ENCODE measurements around the gene SERGEF. TPM values are rescaled to one million over a fixed set of nuclear protein-coding genes. Genes with fewer than 3 reads are reported as not detected.
"Not testable (repeated sequence)": the region's sequence is repeated elsewhere in the genome, so short reads cannot be mapped to it uniquely, and the experiment has no call there.

The SERGEF gene
- total and polyA plus RNA-seq, 2 experiments from 2014 or later, result 18.3 to 23.2 TPM

DNA sequence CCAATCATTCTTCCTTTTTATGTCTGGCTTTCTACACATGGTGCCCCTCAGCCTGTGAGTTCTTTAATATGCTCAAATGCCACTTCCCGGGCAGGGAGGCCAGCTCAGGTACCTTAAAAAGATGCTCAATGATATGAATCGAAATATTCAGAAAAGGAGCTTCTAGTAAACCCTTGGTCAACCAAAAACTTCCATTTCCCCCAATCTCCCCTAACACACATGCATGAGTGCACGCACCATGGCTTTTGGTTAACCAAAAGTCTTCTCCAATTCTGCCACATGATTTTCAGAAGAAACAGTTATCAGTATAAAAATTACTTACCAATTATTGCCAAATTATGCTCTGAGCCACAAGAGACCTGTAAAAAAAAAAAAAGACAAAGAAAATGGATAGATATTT lies 135.0 kb downstream of the SERGEF start:
- no peak for TF ChIP-seq EZH2phosphoT487 (IDR thresholded peaks at IDR 0.05; ENCODE audit: insufficient read depth, low read depth)
- no peak for TF ChIP-seq EZH2 (IDR thresholded peaks at IDR 0.05; ENCODE audit: insufficient read depth, poor library complexity, severe bottlenecking)
- H4K20me1 ChIP-seq (ENCODE audit: insufficient read depth), result no peaks in the 10 kb centered on the region
- no peaks in the 10 kb centered on the region for H3K36me3 ChIP-seq (ENCODE audit: low read depth)
- no peaks in the 10 kb centered on the region for H3F3A ChIP-seq (ENCODE audit: insufficient read depth)
- in situ Hi-C loops (cut with MboI), result no loop called here
- whole genome bisulfite sequencing, 2 experiments (ENCODE audit: low coverage in 1 of 2, low lambda C conversion rate in 2 of 2, missing lambda C conversion rate in 2 of 2), result 81 to 89% methylated on average over 3 of the region's 3 CpGs
- no peaks in the 10 kb centered on the region for H3K9me3 ChIP-seq (ENCODE audit: low read depth)
- no peaks in the 10 kb centered on the region for H3K79me2 ChIP-seq (ENCODE audit: insufficient read depth)
- H3K27ac ChIP-seq, result no peak overlapping the region
- H3K9me2 ChIP-seq (ENCODE audit: insufficient read depth), result no peaks in the 10 kb centered on the region
- H2AFZ ChIP-seq, result no peak overlapping the region
- H3K4me2 ChIP-seq (ENCODE audit: unreplicated experiment), result no peak overlapping the region
- H3K27me3 ChIP-seq (replicated peaks; ENCODE audit: insufficient read depth), result no peaks in the 10 kb centered on the region
- H3K9ac ChIP-seq, result no peak overlapping the region
- H3K4me1 ChIP-seq (ENCODE audit: insufficient read depth), result no peaks in the 10 kb centered on the region
- no peak for DNase-seq
- H3K4me3 ChIP-seq, result no peak overlapping the region

DNA sequence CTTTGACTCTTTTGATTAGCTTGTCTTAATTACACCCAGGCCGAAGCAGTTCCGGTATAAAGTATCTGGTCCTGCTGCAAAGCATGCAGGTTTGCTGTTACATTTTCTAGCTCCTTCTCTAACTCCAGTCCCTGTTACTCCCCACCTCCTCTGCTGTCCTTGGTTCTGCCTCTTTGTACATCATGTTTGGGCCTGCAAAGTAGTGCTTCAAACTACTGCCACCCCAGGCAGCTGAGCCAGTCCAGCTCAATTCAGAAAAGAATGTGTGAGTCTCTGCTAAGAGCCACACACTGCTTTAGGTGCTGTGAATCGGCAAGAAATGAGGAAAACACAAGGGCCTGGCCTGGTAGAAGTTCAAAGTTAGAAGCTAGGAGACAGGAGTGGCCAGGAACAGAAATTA lies 136.0 kb downstream of the SERGEF start:
- H3K36me3 ChIP-seq (ENCODE audit: low read depth), result no peaks in the 10 kb centered on the region
- DNase-seq, result no peak
- H3K9me3 ChIP-seq (ENCODE audit: low read depth), result no peaks in the 10 kb centered on the region
- in situ Hi-C loops (cut with MboI), result no loop called here
- no peak overlapping the region for H3K9ac ChIP-seq
- H2AFZ ChIP-seq, result no peak overlapping the region
- H3K9me2 ChIP-seq (ENCODE audit: insufficient read depth), result no peaks in the 10 kb centered on the region
- H3K79me2 ChIP-seq (ENCODE audit: insufficient read depth), result no peaks in the 10 kb centered on the region
- no peak overlapping the region for H3K4me3 ChIP-seq
- TF ChIP-seq EZH2 (IDR thresholded peaks at IDR 0.05; ENCODE audit: insufficient read depth, poor library complexity, severe bottlenecking), result no peak
- no peak for TF ChIP-seq EZH2phosphoT487 (IDR thresholded peaks at IDR 0.05; ENCODE audit: insufficient read depth, low read depth)
- WGBS, 2 experiments (ENCODE audit: low coverage in 1 of 2, low lambda C conversion rate in 2 of 2, missing lambda C conversion rate in 2 of 2), result 71 to 78% methylated on average over 3 of the region's 3 CpGs
- H3F3A ChIP-seq (ENCODE audit: insufficient read depth), result no peaks in the 10 kb centered on the region
- H3K27ac ChIP-seq, result no peak overlapping the region
- H3K27me3 ChIP-seq (replicated peaks; ENCODE audit: insufficient read depth), result no peaks in the 10 kb centered on the region
- H4K20me1 ChIP-seq (ENCODE audit: insufficient read depth), result no peaks in the 10 kb centered on the region
- H3K4me2 ChIP-seq (ENCODE audit: unreplicated experiment), result no peak overlapping the region
- no peaks in the 10 kb centered on the region for H3K4me1 ChIP-seq (ENCODE audit: insufficient read depth)

DNA sequence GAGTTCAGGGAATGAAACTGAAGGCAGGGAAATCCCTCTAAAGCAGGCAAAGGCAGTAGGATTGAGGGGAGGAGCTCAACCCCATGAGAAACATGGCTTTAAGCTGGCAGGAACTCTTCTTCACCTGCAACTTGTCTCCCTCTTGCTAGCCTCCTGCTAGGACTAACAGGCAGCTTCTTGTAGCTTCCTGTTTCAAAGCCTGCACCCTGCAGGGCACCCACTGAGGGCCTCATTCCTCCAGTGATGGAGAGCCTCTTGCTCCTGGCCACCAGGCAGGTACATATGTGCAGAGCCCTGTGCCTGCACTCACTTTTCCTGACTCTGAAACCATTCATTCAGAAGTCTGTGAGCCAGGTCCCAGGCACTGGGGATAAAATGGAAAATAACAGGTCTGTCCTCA lies 137.0 kb downstream of the SERGEF start:
- in situ Hi-C loops (cut with MboI), result no loop called here
- TF ChIP-seq EZH2phosphoT487 (IDR thresholded peaks at IDR 0.05; ENCODE audit: insufficient read depth, low read depth), result no peak
- no peak for TF ChIP-seq EZH2 (IDR thresholded peaks at IDR 0.05; ENCODE audit: insufficient read depth, poor library complexity, severe bottlenecking)
- no peaks in the 10 kb centered on the region for H3F3A ChIP-seq (ENCODE audit: insufficient read depth)
- no peaks in the 10 kb centered on the region for H3K4me1 ChIP-seq (ENCODE audit: insufficient read depth)
- no peaks in the 10 kb centered on the region for H3K9me3 ChIP-seq (ENCODE audit: low read depth)
- DNase-seq, result no peak
- no peaks in the 10 kb centered on the region for H3K9me2 ChIP-seq (ENCODE audit: insufficient read depth)
- no peak overlapping the region for H3K9ac ChIP-seq
- no peaks in the 10 kb centered on the region for H4K20me1 ChIP-seq (ENCODE audit: insufficient read depth)
- no peak overlapping the region for H3K4me2 ChIP-seq (ENCODE audit: unreplicated experiment)
- H3K36me3 ChIP-seq (ENCODE audit: low read depth), result no peaks in the 10 kb centered on the region
- H3K79me2 ChIP-seq (ENCODE audit: insufficient read depth), result no peaks in the 10 kb centered on the region
- H2AFZ ChIP-seq, result no peak overlapping the region
- H3K4me3 ChIP-seq, result no peak overlapping the region
- no peak overlapping the region for H3K27ac ChIP-seq
- H3K27me3 ChIP-seq (replicated peaks; ENCODE audit: insufficient read depth), result no peaks in the 10 kb centered on the region

DNA sequence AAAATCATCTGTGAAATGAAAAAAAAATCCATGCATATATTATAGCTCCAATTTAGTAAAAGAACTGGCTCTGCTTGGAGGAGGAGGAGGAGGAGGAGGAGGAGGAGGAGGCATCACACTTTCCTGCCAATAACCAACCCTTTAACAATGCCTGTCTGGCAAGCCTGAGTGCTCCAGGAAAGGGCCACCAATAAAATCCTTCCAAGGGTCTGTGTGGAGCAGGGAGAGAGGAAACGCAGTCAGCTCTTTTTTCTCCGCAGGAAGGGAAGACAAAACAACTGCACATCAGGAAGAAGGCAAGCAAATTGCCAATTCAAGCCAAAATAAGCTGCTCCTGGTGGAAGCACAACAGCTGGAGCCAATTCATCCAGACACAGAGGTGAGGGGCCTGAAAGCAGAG lies 139.3 kb downstream of the SERGEF start:
- 50 to 59% methylated on average over 2 of the region's 2 CpGs for WGBS, 2 experiments (ENCODE audit: low coverage in 1 of 2, low lambda C conversion rate in 2 of 2, missing lambda C conversion rate in 2 of 2)
- Histone ChIP-seq H3K9me3 (ENCODE audit: low read depth) (no peaks in the 10 kb centered on the region), H3F3A (ENCODE audit: insufficient read depth) (no peaks in the 10 kb centered on the region), H3K27me3 (replicated peaks; ENCODE audit: insufficient read depth) (no peaks in the 10 kb centered on the region), H3K27ac (no peak overlapping the region), H2AFZ (no peak overlapping the region), H3K36me3 (ENCODE audit: low read depth) (no peaks in the 10 kb centered on the region), H3K9ac (no peak overlapping the region), H3K9me2 (ENCODE audit: insufficient read depth) (no peaks in the 10 kb centered on the region), H3K4me3 (no peak overlapping the region), H4K20me1 (ENCODE audit: insufficient read depth) (no peaks in the 10 kb centered on the region), H3K79me2 (ENCODE audit: insufficient read depth) (no peaks in the 10 kb centered on the region), H3K4me1 (ENCODE audit: insufficient read depth) (no peaks in the 10 kb centered on the region), H3K4me2 (ENCODE audit: unreplicated experiment) (no peak overlapping the region)
- in situ Hi-C loops (cut with MboI), result no loop called here
- DNase-seq, result no peak
- TF ChIP-seq EZH2phosphoT487 (IDR thresholded peaks at IDR 0.05; ENCODE audit: insufficient read depth, low read depth), result no peak
- no peak for TF ChIP-seq EZH2 (IDR thresholded peaks at IDR 0.05; ENCODE audit: insufficient read depth, poor library complexity, severe bottlenecking)

DNA sequence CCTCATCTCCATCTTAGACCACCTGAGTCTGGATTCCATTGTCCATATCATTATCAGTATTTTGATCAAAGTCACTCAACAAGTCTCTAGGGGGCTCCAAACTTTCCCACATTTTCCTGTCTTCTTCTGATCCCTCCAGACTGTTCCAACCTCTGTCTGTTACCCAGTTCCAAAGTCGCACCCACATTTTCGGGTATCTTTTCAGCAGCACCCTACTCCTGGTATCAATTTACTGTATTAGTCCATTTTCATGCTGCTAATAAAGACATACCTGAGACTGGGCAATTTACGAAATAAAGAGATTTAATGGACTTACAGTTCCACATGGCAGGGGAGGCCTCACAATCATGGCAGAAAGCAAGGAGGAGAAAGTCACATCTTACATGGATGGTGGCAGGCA lies 144.4 kb downstream of the SERGEF start:
- H3F3A ChIP-seq (ENCODE audit: insufficient read depth); H3K9ac ChIP-seq; H3K9me3 ChIP-seq (ENCODE audit: low read depth); H3K27me3 ChIP-seq (replicated peaks; ENCODE audit: insufficient read depth); DNase-seq; H4K20me1 ChIP-seq (ENCODE audit: insufficient read depth); in situ Hi-C loops (cut with MboI); H3K79me2 ChIP-seq (ENCODE audit: insufficient read depth); H3K9me2 ChIP-seq (ENCODE audit: insufficient read depth); H3K36me3 ChIP-seq (ENCODE audit: low read depth); H3K4me2 ChIP-seq (ENCODE audit: unreplicated experiment); H3K4me3 ChIP-seq; H3K27ac ChIP-seq; H2AFZ ChIP-seq; H3K4me1 ChIP-seq (ENCODE audit: insufficient read depth): not testable (repeated sequence)
- 81 to 86% methylated on average over 3 of the region's 3 CpGs for WGBS, 2 experiments (ENCODE audit: low coverage in 1 of 2, low lambda C conversion rate in 2 of 2, missing lambda C conversion rate in 2 of 2)
